Uterus (tissue), 2 donors: ENCODE data around the gene IL1RAPL2.

ENCODE experiments used
- CTCF ChIP-seq, 4 experiments: fragments of 200-600 bp in 2 of 4; fragments of 450-650 bp in 2 of 4; sonication (generic) in 2 of 4; IDR thresholded peaks; one replicate each; pipeline ENCODE4 v1.5.1; 2016 to 2019; ENCODE audit warnings: antibody characterized with exemption in 4 of 4, mild to moderate bottlenecking in 2 of 4, moderate library complexity in 1 of 4
- POLR2A ChIP-seq, 2 donors: fragments of 450-650 bp; IDR thresholded peaks; one replicate each; pipeline ENCODE4 v1.6.1; 2016; ENCODE audit warnings: antibody characterized with exemption in 2 of 2, mild to moderate bottlenecking in 1 of 2, moderate library complexity in 1 of 2

GRCh38 chrX:105464618-105465017, 898.6 kb downstream of the IL1RAPL2 start:
- TF ChIP-seq CTCF (IDR thresholded peaks at IDR 0.05), result no peak
- no peak for TF ChIP-seq POLR2A (IDR thresholded peaks at IDR 0.05)
